GM23248 (cell line): ENCODE measurements around the gene TMSB15B.

Experiments
- EZH2 ChIP-seq: fragments of 200-600 bp; sonication (generic); IDR thresholded peaks from 2 replicates; pipeline ENCODE4 v1.6.1; 2018; ENCODE audit warnings: antibody characterized with exemption, mild to moderate bottlenecking; ENCODE audit not compliant: insufficient read depth, poor library complexity, severe bottlenecking
- EZH2phosphoT487 ChIP-seq: fragments of 200-600 bp; sonication (generic); IDR thresholded peaks from 2 replicates; pipeline ENCODE4 v1.6.1; 2018; ENCODE audit warnings: antibody characterized with exemption, moderate library complexity, mild to moderate bottlenecking, low read depth; ENCODE audit not compliant: insufficient read depth

DNA sequence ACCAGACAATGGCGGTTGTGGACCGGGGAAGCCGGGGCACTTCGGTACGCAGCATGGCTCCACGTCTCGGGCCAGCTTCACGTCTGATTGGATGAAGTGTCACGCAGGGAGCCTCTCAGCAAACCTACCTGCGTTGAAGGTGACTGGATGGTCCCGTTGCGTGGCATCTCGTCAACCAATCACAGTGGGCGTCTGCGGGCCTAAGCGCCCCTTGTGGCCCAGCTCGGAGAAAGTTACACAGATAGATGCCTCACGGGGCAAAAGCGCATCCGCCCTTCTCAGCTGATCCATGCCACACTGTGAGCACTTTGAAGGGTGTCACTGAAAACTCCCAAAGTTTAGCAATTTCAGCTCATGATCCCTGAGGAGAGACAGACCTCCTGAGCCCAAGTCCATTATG, 51.2 kb downstream of the TMSB15B start, which contains the start of gene H2BW1:
- no peak for TF ChIP-seq EZH2phosphoT487
- no peak for TF ChIP-seq EZH2
